HUDEP-2 (cell line): ENCODE data around the gene PLCD3.
A peak's percentile ranks its signal among the peaks of the same experiment; 100 is the strongest.

Experiments
- DNase-seq, 76 experiments: peaks; one replicate each; lab custom pipeline; 2025; ENCODE audit not compliant: unreplicated experiment in 76 of 76; lab: John Stamatoyannopoulos, UW

PLCD3 gene

DNA sequence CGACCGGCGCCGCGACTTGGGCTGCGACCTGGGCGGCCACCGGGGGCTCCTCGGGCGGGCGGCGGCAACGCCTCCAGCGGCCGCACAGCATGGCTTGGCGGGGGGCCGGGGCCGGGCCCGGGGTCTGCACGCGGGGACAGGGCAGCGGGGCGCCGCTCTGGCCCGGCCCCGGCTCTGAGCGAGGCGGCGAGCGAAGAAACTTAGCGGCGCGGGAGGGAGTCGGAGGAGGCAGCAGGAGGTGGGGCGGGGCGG lies at the start of gene PLCD3:
PLCD3 (minus strand) TSS at position 196 of the 252 bp plus-strand sequence; CDS start at position 91, 105 bp downstream.
- peak in 6 of 76 experiments; percentile 26 to 64 (median 56) for DNase-seq

DNA sequence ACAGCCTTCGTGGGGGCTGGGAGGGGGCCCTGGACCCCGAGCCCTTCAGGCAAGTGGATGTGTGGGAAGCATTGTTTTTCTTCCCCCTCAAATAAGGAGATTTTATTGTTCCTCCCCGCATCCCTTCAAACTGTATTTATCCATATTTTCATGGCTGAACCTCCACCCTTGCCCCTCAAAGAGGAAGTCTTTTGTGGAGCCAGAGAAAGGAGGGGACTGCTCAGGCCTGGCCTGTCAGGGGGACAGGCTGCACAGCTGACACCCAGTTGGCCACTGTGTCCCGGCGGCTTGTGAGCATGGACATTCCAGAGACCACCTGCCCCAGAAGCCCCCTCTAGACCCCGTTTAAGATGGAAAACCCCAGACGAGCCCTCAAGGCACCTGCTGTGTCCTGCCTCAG lies 45.2 kb upstream of the PLCD3 start:
- no peak for DNase-seq

- no peak for DNase-seq
These were observed 43.4 kb upstream of the PLCD3 start for GRCh38 chr17:45175759-45176115.

GRCh38 chr17:45172541-45173286 lies 40.4 kb upstream of the PLCD3 start:
- no peak for DNase-seq

DNA sequence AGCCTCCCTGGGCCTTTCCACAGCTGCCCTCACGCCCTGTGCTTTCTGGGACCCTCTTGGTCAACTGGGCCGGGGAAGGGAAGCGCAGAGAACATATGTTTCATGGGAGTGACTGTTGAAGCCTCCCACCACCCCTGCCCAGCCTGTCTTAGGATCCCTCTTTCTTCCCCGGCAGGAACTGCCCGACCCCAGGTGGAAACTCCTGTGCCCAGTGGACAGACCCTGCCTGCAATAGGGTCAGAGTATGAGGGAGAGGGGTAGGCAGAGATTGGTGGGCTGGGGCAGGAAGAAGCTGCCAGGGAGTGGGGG lies 39.9 kb upstream of the PLCD3 start:
- DNase-seq = no peak

DNA sequence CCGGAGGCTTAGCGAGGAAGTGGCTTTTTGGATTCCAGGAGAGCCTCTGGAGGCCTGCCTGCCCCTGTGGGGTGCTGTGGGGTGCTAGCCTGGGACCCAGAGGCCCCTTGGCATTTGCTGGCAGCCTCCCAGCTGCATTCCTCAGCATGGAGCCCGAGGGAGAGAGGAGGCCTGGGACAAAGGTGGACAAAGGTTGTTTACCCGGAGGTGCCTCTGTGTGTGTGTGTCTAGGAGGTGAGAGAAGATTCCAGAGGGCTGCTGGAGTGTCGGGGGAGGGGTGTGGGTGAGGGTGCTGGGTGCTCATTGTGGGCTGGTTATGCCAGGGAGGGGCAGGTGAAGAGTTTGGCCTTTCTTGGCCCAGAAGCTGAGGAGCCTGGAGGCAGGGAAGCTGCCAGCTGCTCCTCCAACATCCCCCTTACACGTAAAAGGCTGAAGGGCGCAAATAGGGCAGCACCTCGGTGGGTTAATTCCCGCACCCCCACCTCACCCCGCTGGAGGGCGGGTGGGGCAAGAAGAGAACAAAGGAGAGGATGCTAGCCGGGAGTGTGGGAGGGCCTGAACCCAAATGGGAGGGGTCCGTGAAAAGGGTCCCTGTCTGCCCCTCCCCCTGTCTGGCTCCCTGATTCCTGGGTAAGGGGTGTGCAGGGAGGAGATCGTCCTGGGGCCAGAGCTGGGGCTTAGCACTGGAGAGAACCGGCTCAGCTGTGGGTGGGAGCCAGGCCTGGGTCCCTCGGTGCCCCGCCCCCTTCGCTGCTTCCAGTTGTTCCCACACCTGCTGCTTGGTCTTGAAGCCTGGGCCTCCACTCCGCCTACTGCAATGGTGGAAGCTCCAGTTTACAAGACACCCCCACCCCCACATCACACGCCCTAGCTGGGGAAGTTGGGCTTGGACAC lies 39.3 kb upstream of the PLCD3 start:
- no peak for DNase-seq

DNA sequence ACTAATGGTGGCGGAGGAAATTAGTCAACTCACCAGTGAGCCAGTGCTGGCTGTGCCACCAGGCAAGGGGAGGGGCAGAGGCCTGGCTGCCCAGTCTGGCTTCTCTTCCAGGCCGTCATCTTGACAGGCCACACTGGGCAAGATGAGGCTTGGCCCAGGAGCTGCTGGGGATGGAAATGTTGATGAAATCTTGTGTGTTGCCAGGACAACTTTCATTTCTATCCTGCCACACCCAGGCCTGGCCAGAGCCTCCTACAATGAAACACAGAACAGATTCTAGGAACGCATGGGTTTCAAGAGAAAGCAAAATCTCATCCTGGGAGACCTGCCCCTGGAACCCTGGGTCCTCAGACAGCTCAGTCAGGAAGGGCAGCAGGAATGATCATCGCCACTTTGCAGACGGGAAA lies 38.6 kb upstream of the PLCD3 start:
- peak in 24 of 76 experiments; percentile 5 to 68 (median 28) for DNase-seq

- peak in 1 of 76 experiments; percentile 68 for DNase-seq
These were observed 38.1 kb upstream of the PLCD3 start for GRCh38 chr17:45170280-45170930.

GRCh38 chr17:45168991-45169752 lies 36.9 kb upstream of the PLCD3 start:
- no peak for DNase-seq

DNA sequence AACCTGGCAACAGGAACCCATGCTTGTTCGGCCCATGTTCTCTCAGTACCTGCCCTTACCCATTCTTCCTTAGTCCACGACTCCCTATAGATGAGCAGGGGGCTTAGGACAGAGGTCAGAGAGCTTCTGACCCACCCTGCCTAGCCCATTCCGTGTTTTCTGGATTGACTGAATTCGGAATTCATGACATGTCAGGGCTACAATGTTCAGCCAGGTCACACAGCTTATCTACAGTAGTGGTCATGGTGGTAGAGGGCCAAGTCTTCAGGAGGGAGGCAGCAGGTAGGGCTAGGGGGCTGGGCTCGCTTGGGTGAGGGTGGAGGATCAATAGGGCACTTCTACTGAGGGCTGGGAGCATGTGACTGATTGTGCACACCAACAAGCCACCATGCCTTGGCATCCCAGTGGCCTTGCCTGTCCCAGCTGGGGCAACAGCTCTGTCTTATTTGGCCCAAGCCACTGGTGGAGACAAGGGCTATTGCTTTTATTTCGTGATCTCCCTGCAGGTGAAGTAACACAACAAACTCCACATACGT lies 32.5 kb upstream of the PLCD3 start:
- DNase-seq = peak in 1 of 76 experiments; percentile 24

GRCh38 chr17:45162025-45162687 lies 29.8 kb upstream of the PLCD3 start:
- DNase-seq = no peak

- DNase-seq = peak in 75 of 76 experiments; percentile 83 to 100 (median 98)
These were observed 29.1 kb upstream of the PLCD3 start, which contains the start of gene HEXIM2 for GRCh38 chr17:45161288-45162024. Gene HEXIM2, plus strand, starts transcription at chr17:45161875. Its CDS starts 919 bp downstream, at chr17:45162794.

DNA sequence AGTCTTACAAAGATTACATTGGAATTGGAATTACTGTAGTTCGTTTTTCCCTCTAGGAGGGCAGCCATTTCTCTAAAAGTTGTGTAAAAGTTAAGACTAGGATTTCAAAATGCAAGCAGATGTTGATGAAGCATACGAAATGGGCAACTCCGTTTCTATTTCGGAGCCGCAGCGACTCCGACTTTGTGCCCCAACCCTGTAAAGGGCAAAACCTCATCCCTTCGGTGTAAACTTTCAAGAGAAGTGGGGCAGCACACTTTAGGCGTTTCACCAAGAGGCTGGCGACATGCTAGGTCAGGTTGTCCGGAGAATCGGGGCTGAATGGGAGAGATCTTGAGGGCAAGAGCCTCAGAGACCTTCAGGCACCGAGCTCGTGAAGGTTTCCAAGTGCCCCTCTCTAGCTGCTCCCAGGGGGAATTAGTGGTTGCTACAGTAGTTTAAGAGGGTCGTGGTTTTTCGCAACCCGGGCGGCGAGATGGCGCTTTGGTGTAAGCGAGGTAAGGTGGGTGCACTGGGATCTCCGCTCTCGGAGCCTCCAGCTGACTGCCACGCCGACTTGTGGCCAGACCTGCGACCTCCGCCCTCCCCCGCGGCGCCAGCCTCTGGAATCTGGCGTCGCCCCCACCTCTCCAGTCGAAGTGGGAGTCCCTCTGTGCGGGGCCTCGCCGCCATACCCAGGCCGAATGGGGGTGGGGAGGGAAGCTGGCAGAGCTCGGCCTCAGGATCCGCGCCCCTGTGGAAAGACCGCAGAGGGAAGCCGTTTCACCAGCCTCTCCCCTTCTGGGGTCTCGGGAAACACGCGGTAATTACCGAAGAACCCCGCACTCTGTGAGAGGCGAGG lies 28.4 kb upstream of the PLCD3 start:
- peak in 51 of 76 experiments; percentile 10 to 97 (median 46) for DNase-seq

GRCh38 chr17:45156242-45156641 lies 23.9 kb upstream of the PLCD3 start:
- DNase-seq = no peak

- DNase-seq = no peak
These were observed 23.2 kb upstream of the PLCD3 start for GRCh38 chr17:45155483-45155882.

DNA sequence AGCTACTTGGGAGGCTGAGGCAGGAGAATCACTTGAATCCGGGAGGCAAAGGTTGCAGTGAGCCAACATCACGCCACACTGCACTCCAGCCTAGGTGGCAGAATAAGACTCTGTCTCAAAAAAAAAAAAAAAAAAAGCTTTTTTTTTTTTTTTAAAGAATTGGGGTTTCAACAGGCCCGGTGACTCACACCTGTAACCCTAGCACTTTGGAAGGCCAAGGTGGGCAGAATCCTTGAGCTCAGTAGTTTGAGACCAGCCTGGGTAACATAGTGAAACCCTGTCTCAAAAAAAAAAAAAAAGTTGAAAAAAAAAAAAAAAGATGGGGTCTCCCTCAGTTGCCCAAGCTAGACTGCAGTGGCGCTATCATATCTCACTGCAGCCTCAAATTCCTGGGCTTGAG lies 22.7 kb upstream of the PLCD3 start:
- DNase-seq = no peak

DNA sequence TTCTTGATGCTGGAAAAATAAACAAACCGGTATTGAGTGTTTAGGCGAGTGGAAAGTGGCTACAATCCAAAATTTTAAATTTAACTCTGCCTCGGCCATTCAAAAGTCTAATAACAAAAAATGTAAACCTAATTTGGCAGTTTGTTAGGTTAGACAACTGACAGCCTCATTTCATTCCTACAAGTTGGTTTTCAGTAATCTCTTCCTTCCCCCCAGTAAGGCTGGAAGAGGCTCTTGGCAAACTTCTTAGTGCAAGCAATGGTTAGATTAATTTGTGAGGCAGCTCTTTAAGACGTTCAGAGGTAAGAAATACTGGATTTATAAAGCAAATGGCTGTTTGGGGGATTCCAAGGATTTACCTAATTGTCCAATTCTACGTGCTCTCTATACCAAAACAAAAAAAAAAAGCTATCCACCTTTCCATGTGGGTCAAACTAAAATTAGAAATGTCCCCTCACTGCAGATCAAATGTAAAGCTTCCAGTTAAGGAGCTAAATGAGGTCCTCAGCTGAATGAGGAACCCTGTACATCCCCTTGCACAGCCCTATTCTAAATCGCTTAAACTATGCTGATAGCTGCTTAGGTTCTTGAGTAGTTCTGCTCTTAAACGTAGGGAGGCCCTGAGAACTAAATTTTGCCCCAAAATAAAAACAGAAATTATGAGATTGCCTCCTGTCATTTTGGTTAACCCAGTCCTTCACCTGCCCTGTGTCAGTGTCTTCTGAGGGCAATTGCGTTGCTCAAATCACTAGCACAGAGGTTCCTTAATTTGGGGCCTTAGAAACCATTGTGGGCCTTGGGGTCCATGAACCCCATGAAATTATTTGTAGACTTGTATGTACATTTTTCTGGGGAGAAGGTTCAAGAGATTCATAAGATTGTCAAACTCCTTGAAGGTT lies 18.8 kb upstream of the PLCD3 start:
- no peak for DNase-seq
